H1 (cell line): Measurements from ENCODE around the gene DDI2. TPM values are rescaled to one million over a fixed set of nuclear protein-coding genes. Genes with fewer than 3 reads are reported as not detected.

ENCODE experiments used
- BCL11A ChIP-seq, 2 experiments: IDR thresholded peaks; one replicate each; pipeline ENCODE4 v1.6.1; 2011; ENCODE audit warnings: low read depth in 2 of 2, low read length in 2 of 2, mild to moderate bottlenecking in 2 of 2
- CBX8 ChIP-seq: fragments of 300-800, 300-1000 bp; sonication (generic); IDR thresholded peaks from 2 replicates; pipeline ENCODE4 v1.7.1; 2016; ENCODE audit warnings: low read depth, low read length, borderline replicate concordance
- HDAC6 ChIP-seq: IDR thresholded peaks from one replicate; pipeline ENCODE4 v1.7.1; 2012; ENCODE audit warnings: low read depth, mild to moderate bottlenecking, inconsistent platforms, low read length, moderate library complexity
- polyA plus RNA-seq, 7 experiments: library from polyadenylated mRNA; depleted of rRNA in 3 of 7; stranded (reverse) in 5 of 7; unstranded in 2 of 7; fragments of >200 nt in 5 of 7; fragments of 200-250 nt in 2 of 7; gene quantifications; 1 replicate in 5 of 7; 2 replicates in 1 of 7; 4 replicates in 1 of 7; pipeline versions ENCODE4 v1.2.1 to v1.2.3, GENCODE V29; 2011 to 2013; ENCODE audit warnings: missing spikeins in 2 of 7, mixed read lengths in 2 of 7
- total RNA-seq: library from RNA; stranded (reverse); fragmentation: NEBNext Ultra II Directional; extraction: Animal tissue kit (Norgen Biotek cat#: 25700); gene quantifications from 2 replicates; pipeline ENCODE4 v1.2.1, GENCODE V29; 2021

Gene DDI2
- total and polyA plus RNA-seq, 2 of the 8 experiments (the other 6 are each of a cell fraction or from before 2014, with no cell fraction given): 7.7 to 38.3 TPM

GRCh38 chr1:15714406-15715136 lies 97.3 kb downstream of the DDI2 start (continued):
- TF ChIP-seq BCL11A (IDR thresholded peaks at IDR 0.05; ENCODE audit: low read depth in 2 of 2, low read length in 2 of 2) (no peak), HDAC6 (no peak), CBX8 (no peak)
- TF ChIP-seq, all 59 proteins: peak for 0
